Adrenal gland (tissue), 5 donors: ENCODE results near the gene BTN1A1.

ENCODE experiments used
- CTCF ChIP-seq, 6 experiments: fragments of 450-650 bp in 4 of 6; fragments of 200-600 bp in 2 of 6; sonication (generic) in 1 of 6; IDR thresholded peaks; 1 replicate in 5 of 6; 2 replicates in 1 of 6; pipeline versions ENCODE4 v1.5.1 to v1.8.0; 2016 to 2021; ENCODE audit warnings: antibody characterized with exemption in 6 of 6, mild to moderate bottlenecking in 2 of 6, moderate library complexity in 1 of 6
- POLR2A ChIP-seq, 2 donors: fragments of 450-650 bp; IDR thresholded peaks; one replicate each; pipeline ENCODE4 v1.6.1; 2017; ENCODE audit warnings: antibody characterized with exemption in 2 of 2, mild to moderate bottlenecking in 2 of 2, moderate library complexity in 1 of 2
- donor health status: DM: no; HTN: no; CAD: no.

GRCh38 chr6:26507658-26508057 lies 7.6 kb downstream of the BTN1A1 start:
- TF ChIP-seq CTCF (IDR thresholded peaks at IDR 0.05), result no peak
- no peak for TF ChIP-seq POLR2A (IDR thresholded peaks at IDR 0.05)
